22Rv1 (cell line): Measurements from ENCODE around the gene JAKMIP1.

Experiments
- H3K27ac ChIP-seq: fragments of 450-650 bp; 2 replicates; pipeline ENCODE4 v1.5.1; 2017
- ZFX ChIP-seq: fragments of 450-650 bp; IDR thresholded peaks from 2 replicates; pipeline ENCODE4 v1.6.1; 2017; ENCODE audit warnings: antibody characterized with exemption, borderline replicate concordance
- TF ChIP-seq, protein P1 (sequence below): fragments of 450-650 bp; IDR thresholded peaks from 2 replicates; pipeline ENCODE4 v1.5.1; 2017; ENCODE audit warnings: mild to moderate bottlenecking

JAKMIP1 gene

DNA sequence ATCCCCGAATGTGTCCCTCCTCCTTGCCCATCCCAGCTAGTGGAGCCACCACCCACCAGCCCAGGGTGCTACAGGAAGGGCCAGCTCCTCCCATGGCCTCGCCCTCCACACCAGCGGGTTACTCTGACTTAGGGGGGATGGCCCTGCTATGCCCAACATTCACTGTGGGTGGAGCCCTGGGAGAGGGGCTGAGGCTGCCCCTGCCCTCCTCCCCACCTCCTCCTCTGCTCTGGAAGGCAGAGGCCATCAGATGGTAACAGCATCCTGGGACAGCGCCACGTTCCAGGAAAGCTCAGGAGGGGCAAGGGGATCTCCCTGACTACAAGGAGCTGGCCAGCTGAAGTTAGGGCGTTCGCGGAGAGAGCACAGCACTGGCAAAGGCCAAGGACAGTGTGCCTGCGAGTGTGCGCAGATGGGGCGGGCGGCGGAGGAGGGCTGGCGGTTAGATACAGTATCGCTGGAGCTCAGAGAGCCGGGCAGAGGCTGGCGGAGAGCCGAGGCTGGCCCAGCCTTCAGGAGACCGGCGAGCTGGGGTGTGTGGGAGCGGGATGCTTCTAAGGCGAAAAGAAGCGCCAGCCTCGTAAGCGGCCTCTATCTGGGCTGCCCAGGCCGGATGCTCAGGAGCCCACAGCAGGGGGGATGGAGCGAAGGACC, 1.5 kb downstream of the JAKMIP1 start:
- H3K27ac ChIP-seq: no peak overlapping the region
- TF ChIP-seq ZFX: no peak
- TF ChIP-seq, protein P1, sequence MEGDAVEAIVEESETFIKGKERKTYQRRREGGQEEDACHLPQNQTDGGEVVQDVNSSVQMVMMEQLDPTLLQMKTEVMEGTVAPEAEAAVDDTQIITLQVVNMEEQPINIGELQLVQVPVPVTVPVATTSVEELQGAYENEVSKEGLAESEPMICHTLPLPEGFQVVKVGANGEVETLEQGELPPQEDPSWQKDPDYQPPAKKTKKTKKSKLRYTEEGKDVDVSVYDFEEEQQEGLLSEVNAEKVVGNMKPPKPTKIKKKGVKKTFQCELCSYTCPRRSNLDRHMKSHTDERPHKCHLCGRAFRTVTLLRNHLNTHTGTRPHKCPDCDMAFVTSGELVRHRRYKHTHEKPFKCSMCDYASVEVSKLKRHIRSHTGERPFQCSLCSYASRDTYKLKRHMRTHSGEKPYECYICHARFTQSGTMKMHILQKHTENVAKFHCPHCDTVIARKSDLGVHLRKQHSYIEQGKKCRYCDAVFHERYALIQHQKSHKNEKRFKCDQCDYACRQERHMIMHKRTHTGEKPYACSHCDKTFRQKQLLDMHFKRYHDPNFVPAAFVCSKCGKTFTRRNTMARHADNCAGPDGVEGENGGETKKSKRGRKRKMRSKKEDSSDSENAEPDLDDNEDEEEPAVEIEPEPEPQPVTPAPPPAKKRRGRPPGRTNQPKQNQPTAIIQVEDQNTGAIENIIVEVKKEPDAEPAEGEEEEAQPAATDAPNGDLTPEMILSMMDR: no peak

DNA sequence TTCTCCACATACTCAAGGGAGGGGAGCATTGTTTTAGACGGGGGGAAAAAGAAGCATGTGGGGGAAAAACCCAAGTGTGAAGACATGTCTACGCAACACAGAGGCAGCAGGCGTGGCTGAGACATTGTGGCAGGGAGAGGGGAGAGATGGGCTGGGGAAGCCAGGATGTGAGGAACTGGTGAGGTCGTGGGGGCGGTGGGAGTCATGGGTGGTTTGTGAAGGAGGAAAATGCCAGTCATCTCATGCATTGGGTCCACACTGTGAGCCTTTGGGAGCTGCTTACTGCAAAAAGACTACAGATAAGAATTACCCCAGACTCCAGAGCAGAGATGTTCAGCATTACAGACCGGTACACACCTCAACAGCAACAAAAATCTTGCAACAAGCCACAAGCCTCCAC, 2.1 kb downstream of the JAKMIP1 start:
- no peak for TF ChIP-seq ZFX
- no peak overlapping the region for H3K27ac ChIP-seq

DNA sequence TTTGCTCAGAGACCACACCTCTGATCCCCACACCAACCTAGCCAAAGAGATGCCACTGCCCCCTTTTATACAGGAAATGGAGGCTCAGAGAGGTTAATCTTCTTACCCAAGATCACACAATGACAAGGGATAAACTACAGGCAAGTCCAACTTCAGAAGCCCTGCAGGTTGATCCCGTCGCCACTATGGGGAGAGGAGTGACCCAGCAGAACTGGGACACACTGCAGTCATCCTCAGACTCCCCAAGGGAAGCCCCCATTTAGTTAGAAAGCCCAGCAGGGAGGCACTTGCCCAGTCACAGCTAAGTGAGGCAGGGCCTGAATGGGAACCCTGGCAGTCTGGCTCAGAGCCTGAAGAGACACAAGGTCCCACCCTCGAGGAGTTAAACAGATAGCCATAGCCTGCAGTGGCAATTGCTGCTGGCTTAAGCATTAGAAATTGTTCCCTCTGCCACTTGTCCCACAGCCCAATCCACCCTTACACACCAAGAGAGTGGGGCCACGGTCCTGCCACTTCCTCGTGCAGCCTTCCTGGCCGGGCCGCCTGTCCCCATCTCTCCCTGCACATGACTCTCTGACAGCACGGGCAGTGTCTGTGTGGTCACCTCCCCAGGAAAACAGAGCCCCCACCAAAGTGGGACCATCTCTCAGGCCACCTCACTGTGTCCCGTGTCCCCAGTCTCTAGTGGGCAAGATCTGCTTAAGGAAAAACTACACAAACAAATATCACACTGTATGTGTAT, 2.7 kb downstream of the JAKMIP1 start:
- no peak overlapping the region for H3K27ac ChIP-seq
- no peak for TF ChIP-seq ZFX
- TF ChIP-seq, protein P1: no peak

DNA sequence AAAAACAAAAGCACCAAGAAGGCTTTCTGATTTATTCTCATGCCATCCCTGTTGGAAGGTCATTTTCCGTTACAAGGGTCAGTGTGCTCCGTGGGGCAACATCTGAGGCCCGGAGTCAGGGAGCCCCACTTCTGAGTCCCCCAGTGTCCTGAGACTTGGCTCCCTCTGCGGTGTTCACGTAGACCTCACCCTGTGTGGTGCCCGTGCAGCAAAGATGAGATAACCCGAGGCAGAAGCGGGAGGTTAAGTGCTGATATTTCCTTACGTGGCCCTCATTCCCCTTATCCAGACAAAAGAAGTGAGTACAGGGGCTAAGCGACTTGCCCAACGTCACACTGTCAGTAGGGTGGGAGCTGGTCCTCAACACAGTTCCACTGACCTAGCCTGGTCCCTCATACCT, 3.5 kb downstream of the JAKMIP1 start:
- H3K27ac ChIP-seq: no peak overlapping the region
- TF ChIP-seq ZFX: no peak

DNA sequence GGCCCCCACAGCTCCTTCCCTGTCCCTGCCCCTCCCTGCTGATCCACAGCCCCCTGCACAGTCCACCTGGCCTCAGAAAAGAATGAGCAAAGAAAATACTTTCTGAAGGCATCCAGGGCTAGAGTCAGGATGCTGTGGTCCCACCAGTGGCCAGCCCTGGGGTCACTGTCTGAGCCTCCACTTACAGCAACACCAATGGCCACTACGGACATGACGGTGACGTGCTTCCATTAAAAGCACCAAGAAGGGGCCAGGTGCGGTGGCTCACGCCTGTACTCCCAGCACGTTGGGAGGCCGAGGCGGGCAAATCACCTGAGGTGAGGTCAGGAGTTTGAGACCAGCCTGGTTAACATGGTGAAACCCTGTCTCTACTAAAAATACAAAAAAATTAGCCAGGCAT, 4.0 kb downstream of the JAKMIP1 start:
- no peak overlapping the region for H3K27ac ChIP-seq
- TF ChIP-seq, protein P1: no peak
- no peak for TF ChIP-seq ZFX

DNA sequence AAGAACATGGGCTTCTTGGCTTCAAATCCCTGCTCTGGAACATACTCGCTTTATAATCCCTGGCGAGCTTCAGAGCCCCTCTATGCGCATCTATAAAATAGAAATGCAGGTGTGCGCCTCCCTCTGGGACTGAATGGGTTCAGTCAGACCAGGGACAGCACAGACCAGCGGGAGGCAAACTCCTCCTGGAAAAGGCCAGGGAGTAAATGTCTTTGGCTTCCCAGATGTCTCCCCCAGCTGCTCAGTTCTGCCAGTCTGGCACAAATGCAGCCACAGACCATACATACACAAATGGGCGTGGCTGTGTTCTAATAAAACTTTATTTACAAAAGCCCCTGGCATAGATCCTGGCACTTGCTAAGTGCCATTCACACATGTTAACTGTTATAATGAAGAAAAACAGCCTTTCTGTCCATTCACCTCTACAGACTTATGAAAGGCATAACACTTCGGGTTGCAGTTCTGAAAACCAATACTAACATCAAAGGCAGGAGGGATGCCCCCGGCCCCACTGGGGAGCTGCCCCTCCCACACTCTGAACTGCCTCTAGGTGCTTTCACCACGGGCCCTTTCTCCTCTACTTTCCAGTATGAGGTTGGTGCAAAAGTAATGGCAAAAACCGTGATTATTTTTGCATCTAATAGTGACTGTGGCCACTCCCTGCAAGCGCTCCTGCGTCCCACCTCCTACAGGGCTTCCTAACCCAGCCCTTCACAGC, 4.6 kb downstream of the JAKMIP1 start:
- TF ChIP-seq, protein P1: no peak
- no peak overlapping the region for H3K27ac ChIP-seq

DNA sequence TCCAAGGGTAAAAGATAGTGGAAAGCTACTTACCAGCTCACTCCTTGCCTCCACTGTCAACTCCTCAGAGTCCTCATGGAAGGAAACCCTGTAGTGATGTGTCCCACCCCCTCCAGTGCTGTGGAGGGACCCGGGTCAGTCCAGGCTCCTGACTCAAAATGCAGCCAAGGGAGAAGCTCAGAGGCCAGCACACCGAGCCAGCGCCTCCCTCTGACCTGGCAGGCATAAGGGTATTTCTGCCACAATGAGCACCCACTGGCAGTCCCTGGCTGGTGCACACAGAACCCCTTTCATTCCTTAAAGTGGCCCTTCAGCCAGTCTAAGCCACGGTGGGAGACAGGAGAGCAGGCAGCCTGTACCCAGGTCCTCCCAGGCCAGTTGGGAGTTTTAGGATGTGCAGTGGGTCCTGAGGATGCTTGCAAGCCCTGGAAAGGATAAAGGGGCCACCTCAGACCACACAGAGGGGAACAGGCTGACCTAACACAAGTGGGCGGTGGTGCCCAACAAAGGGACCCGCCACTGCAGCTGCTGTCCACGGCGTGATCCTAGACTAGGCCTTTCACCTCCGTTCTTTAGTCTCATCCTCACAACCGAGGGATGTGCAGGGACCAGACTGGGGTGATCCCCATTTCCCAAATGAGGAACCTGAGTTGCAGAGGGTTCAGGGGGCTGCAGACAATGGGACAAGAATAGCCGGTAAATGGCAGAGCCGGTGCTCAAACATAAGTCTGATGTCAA, 5.7 kb downstream of the JAKMIP1 start:
- TF ChIP-seq ZFX: no peak
- TF ChIP-seq, protein P1: no peak
- H3K27ac ChIP-seq: no peak overlapping the region

DNA sequence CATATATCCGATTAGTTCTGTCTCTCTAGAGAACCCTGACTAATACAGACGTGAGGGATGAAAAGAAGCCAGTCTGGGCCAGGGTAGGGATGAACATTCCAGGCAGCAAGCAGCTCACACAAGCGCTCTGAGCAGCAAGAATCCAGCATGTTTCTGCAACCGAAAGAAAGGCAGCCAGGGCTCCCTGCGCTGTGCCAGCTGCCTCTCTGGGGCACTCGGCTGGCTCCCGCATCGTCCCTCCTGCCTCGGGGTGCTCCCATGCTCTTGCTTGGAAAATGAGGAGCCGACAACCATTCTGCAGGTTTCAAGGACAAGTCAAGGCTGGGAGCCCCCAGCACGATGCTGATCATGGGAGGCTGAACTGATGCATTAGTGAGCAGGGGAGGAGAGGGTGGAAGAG, 7.0 kb downstream of the JAKMIP1 start:
- no peak overlapping the region for H3K27ac ChIP-seq
- TF ChIP-seq ZFX: no peak
- TF ChIP-seq, protein P1: no peak
